Endodermal cell (in vitro differentiated cells): ENCODE measurements around the gene TMEM267. TPM values are rescaled to one million over a fixed set of nuclear protein-coding genes. Genes with fewer than 3 reads are reported as not detected.

Experiments
- DNase-seq: peaks from one replicate; pipeline ENCODE4 v3.0.0-alpha.2; 2017
- H3K27ac ChIP-seq: 2 replicates; pipeline ENCODE4 v1.5.1; 2013; ENCODE audit warnings: mild to moderate bottlenecking, low read depth, low read length, moderate library complexity
- H3K27me3 ChIP-seq: 2 replicates; pipeline ENCODE4 v1.6.1; 2013; ENCODE audit warnings: mild to moderate bottlenecking, low read length, moderate library complexity; ENCODE audit not compliant: insufficient read depth, control insufficient read depth, poor library complexity, severe bottlenecking
- H3K36me3 ChIP-seq: 2 replicates; pipeline ENCODE4 v1.7.0; 2013; ENCODE audit warnings: mild to moderate bottlenecking, low read length, moderate library complexity; ENCODE audit not compliant: control insufficient read depth, insufficient read depth
- H3K4me1 ChIP-seq: one replicate; pipeline ENCODE4 v1.7.0; 2013; ENCODE audit warnings: low read length; ENCODE audit not compliant: control insufficient read depth, insufficient read depth
- H3K4me3 ChIP-seq: 2 replicates; pipeline ENCODE4 v1.5.1; 2013; ENCODE audit warnings: mild to moderate bottlenecking, low read length, moderate library complexity
- H3K9ac ChIP-seq: 2 replicates; pipeline ENCODE4 v1.6.1; 2013; ENCODE audit warnings: mild to moderate bottlenecking, low read length, moderate library complexity; ENCODE audit not compliant: poor library complexity, severe bottlenecking; ENCODE audit errors: extremely low read depth
- H3K9me3 ChIP-seq: 2 replicates; pipeline ENCODE4 v1.6.1; 2013; ENCODE audit warnings: mild to moderate bottlenecking, low read length, moderate library complexity; ENCODE audit not compliant: control insufficient read depth
- H3K27ac Mint-ChIP-seq: 2 replicates; pipeline ENCODE4 v1.8.0; 2020; ENCODE audit warnings: mixed read lengths
- H3K27me3 Mint-ChIP-seq: 2 replicates; pipeline ENCODE4 v1.8.0; 2021; ENCODE audit warnings: mild to moderate bottlenecking, mixed read lengths; ENCODE audit not compliant: insufficient read depth
- H3K36me3 Mint-ChIP-seq: 2 replicates; pipeline ENCODE4 v1.8.0; 2020; ENCODE audit warnings: low read depth, mixed read lengths
- H3K4me1 Mint-ChIP-seq: 2 replicates; pipeline ENCODE4 v1.8.0; 2020; ENCODE audit warnings: mixed read lengths
- H3K4me3 Mint-ChIP-seq: 2 replicates; pipeline ENCODE4 v1.8.0; 2020; ENCODE audit warnings: mild to moderate bottlenecking, moderate library complexity, mixed read lengths
- H3K9me3 Mint-ChIP-seq: 2 replicates; pipeline ENCODE4 v1.8.0; 2020; ENCODE audit warnings: mild to moderate bottlenecking, mixed read lengths
- CTCF ChIP-seq: fragments of 200-600 bp; sonication (generic); conservative IDR thresholded peaks from 2 replicates; pipeline ENCODE4 v1.5.0; 2021; ENCODE audit warnings: antibody characterized with exemption, mild to moderate bottlenecking
- WGBS, 2 experiments: methylation state at CpG; one replicate each; pipeline versions ENCODE4 v1.1.5 to v1.1.7; 2013; ENCODE audit warnings: missing lambda C conversion rate in 2 of 2, mixed read lengths in 1 of 2; ENCODE audit not compliant: insufficient coverage in 1 of 2, insufficient read length in 1 of 2; 5-methylcytosine and 5-hydroxymethylcytosine counted together
- total RNA-seq, 2 donors: library from RNA; stranded (reverse); fragmentation: NEBNext Ultra II Directional in 1 of 2; extraction: Animal tissue kit (Norgen Biotek cat#: 25700) in 1 of 2; gene quantifications; 2 replicates in 1 of 2; 3 replicates in 1 of 2; pipeline ENCODE4 v1.2.1, GENCODE V29; 2021

The TMEM267 gene
- total RNA-seq, 2 donors from 2014 or later: 8.3 to 8.9 TPM

- Histone ChIP-seq H3K4me3 (peak overlapping the region; percentile 42), H3K9ac (no peak overlapping the region), H3K27ac (no peak overlapping the region), H3K9me3 (no peaks in the 10 kb centered on the region), H3K36me3 (no peaks in the 10 kb centered on the region), H3K4me1 (peaks cover 14% of the 10 kb centered on the region), H3K27me3 (no peaks in the 10 kb centered on the region)
- Mint-ChIP-seq H3K9me3 (no peaks in the 10 kb centered on the region), H3K4me1 (peaks cover 29% of the 10 kb centered on the region), H3K4me3 (no peak overlapping the region), H3K27ac (no peak overlapping the region), H3K36me3 (no peaks in the 10 kb centered on the region), H3K27me3 (no peaks in the 10 kb centered on the region)
- DNase-seq: peak; percentile 63
- TF ChIP-seq CTCF: no peak
- 86 to 93% methylated on average over 2 to 3 of the region's 3 CpGs for WGBS, 2 experiments
Observed at GRCh38 chr5:43432486-43433375, 50.9 kb downstream of the TMEM267 start.

- Histone ChIP-seq H3K9me3 (peaks cover 12% of the 10 kb centered on the region), H3K27ac (no peak overlapping the region), H3K27me3 (no peaks in the 10 kb centered on the region), H3K4me1 (peaks cover 14% of the 10 kb centered on the region), H3K36me3 (no peaks in the 10 kb centered on the region), H3K9ac (no peak overlapping the region), H3K4me3 (no peak overlapping the region)
- H3K9me3 Mint-ChIP-seq: peaks cover 13% of the 10 kb centered on the region
- TF ChIP-seq CTCF: no peak
- H3K27ac Mint-ChIP-seq: no peak overlapping the region
- DNase-seq: no peak
- 87 to 100% methylated on average over 2 of the region's 2 CpGs for WGBS, 2 experiments
- H3K27me3 Mint-ChIP-seq: no peaks in the 10 kb centered on the region
- H3K4me1 Mint-ChIP-seq: peaks cover 29% of the 10 kb centered on the region
- peaks cover 2% of the 10 kb centered on the region for H3K36me3 Mint-ChIP-seq
- H3K4me3 Mint-ChIP-seq: no peak overlapping the region
Observed at GRCh38 chr5:43429706-43430105, 54.0 kb downstream of the TMEM267 start.

GRCh38 chr5:43429016-43429415 lies 54.6 kb downstream of the TMEM267 start:
- Histone ChIP-seq H3K9ac (no peak overlapping the region), H3K27ac (no peak overlapping the region), H3K36me3 (no peaks in the 10 kb centered on the region), H3K4me1 (peaks cover 14% of the 10 kb centered on the region), H3K4me3 (no peak overlapping the region), H3K9me3 (peaks cover 12% of the 10 kb centered on the region), H3K27me3 (no peaks in the 10 kb centered on the region)
- H3K36me3 Mint-ChIP-seq: peaks cover 2% of the 10 kb centered on the region
- WGBS, 2 experiments: 89 to 92% methylated on average over 5 to 7 of the region's 7 CpGs
- peaks cover 13% of the 10 kb centered on the region for H3K9me3 Mint-ChIP-seq
- DNase-seq: no peak
- TF ChIP-seq CTCF: no peak
- H3K4me3 Mint-ChIP-seq: no peak overlapping the region
- no peaks in the 10 kb centered on the region for H3K27me3 Mint-ChIP-seq
- H3K4me1 Mint-ChIP-seq: peaks cover 29% of the 10 kb centered on the region
- H3K27ac Mint-ChIP-seq: no peak overlapping the region
